Neuronal stem cell (in vitro differentiated cells): ENCODE data around the gene HDAC9.
A peak's percentile ranks its signal among the peaks of the same experiment; 100 is the strongest.

Source experiments
- DNase-seq: peaks from one replicate; pipeline ENCODE4 v3.0.0-alpha.2; 2013; ENCODE audit warnings: low spot score
- H2AFZ ChIP-seq: one replicate; pipeline ENCODE4 v1.6.1; 2013; ENCODE audit warnings: mild to moderate bottlenecking, low read length, inconsistent platforms
- H2AK5ac ChIP-seq: 2 replicates; pipeline ENCODE4 v1.6.1; 2013; ENCODE audit warnings: low read depth, mild to moderate bottlenecking, inconsistent platforms, low read length, moderate library complexity, mixed read lengths
- H2BK120ac ChIP-seq: 2 replicates; pipeline ENCODE4 v1.6.1; 2013; ENCODE audit warnings: low read depth, mild to moderate bottlenecking, inconsistent platforms, low read length, moderate library complexity, mixed read lengths
- H2BK12ac ChIP-seq: one replicate; pipeline ENCODE4 v1.6.1; 2013; ENCODE audit warnings: low read length, inconsistent platforms
- H2BK15ac ChIP-seq: 2 replicates; pipeline ENCODE4 v1.6.1; 2013; ENCODE audit warnings: mild to moderate bottlenecking, low read length, inconsistent platforms, mixed read lengths
- H2BK5ac ChIP-seq: one replicate; pipeline ENCODE4 v1.6.1; 2013; ENCODE audit warnings: inconsistent platforms, mild to moderate bottlenecking, low read length, moderate library complexity
- H3K14ac ChIP-seq: one replicate; pipeline ENCODE4 v1.6.1; 2013; ENCODE audit warnings: low read length, inconsistent platforms
- H3K18ac ChIP-seq: 2 replicates; pipeline ENCODE4 v1.6.1; 2013; ENCODE audit warnings: low read length, inconsistent platforms
- H3K23ac ChIP-seq: 2 replicates; pipeline ENCODE4 v1.6.1; 2013; ENCODE audit warnings: low read depth, mild to moderate bottlenecking, mixed read lengths, low read length, inconsistent platforms; ENCODE audit not compliant: poor library complexity
- H3K27ac ChIP-seq: replicated peaks from 3 replicates; pipeline ENCODE4 v1.5.1; 2013; ENCODE audit warnings: low read length, inconsistent platforms
- H3K27me3 ChIP-seq, 3 experiments: 2 replicates each; pipeline ENCODE4 v1.6.1; 2013; ENCODE audit warnings: low read length in 3 of 3, mild to moderate bottlenecking in 2 of 3, inconsistent platforms in 1 of 3, low read depth in 1 of 3, mixed read lengths in 1 of 3, moderate library complexity in 1 of 3; ENCODE audit not compliant: control insufficient read depth in 3 of 3, insufficient read depth in 3 of 3
- H3K36me3 ChIP-seq, 2 donors: replicated peaks in 1 of 2; 2 replicates each; pipeline ENCODE4 v1.6.1; 2013; ENCODE audit warnings: low read length in 2 of 2; ENCODE audit not compliant: control insufficient read depth in 2 of 2, insufficient read depth in 2 of 2
- H3K4ac ChIP-seq: 2 replicates; pipeline ENCODE4 v1.6.1; 2013; ENCODE audit warnings: inconsistent platforms, mild to moderate bottlenecking, low read length, moderate library complexity
- H3K4me1 ChIP-seq, 2 donors: 1 replicate in 1 of 2; 2 replicates in 1 of 2; pipeline ENCODE4 v1.6.1; 2013; ENCODE audit warnings: low read length in 2 of 2, low read depth in 1 of 2; ENCODE audit not compliant: control insufficient read depth in 2 of 2, insufficient read depth in 1 of 2
- H3K4me2 ChIP-seq: one replicate; pipeline ENCODE4 v1.6.1; 2013; ENCODE audit warnings: mild to moderate bottlenecking, low read length, inconsistent platforms; ENCODE audit not compliant: insufficient read depth, poor library complexity, severe bottlenecking
- H3K4me3 ChIP-seq, 2 donors: 2 replicates each; pipeline ENCODE4 v1.5.1; 2013; ENCODE audit warnings: low read length in 2 of 2, mild to moderate bottlenecking in 2 of 2, inconsistent platforms in 1 of 2, moderate library complexity in 1 of 2
- H3K79me1 ChIP-seq: one replicate; pipeline ENCODE4 v1.6.1; 2013; ENCODE audit warnings: low read depth, mild to moderate bottlenecking, inconsistent platforms, low read length, moderate library complexity
- H3K9ac ChIP-seq: one replicate; pipeline ENCODE4 v1.6.1; 2013; ENCODE audit warnings: mild to moderate bottlenecking, low read depth, low read length, inconsistent platforms; ENCODE audit not compliant: poor library complexity
- H3K9me3 ChIP-seq, 2 donors: replicated peaks in 1 of 2; 2 replicates each; pipeline versions ENCODE3 to v1.6.1; 2013; ENCODE audit warnings: low read length in 2 of 2, mild to moderate bottlenecking in 2 of 2, inconsistent platforms in 1 of 2, low read depth in 1 of 2, mixed read lengths in 1 of 2, moderate library complexity in 1 of 2; ENCODE audit not compliant: control insufficient read depth in 2 of 2, insufficient read depth in 1 of 2
- H4K8ac ChIP-seq: one replicate; pipeline ENCODE4 v1.6.1; 2013; ENCODE audit warnings: low read depth, mild to moderate bottlenecking, inconsistent platforms, low read length, moderate library complexity
- H4K91ac ChIP-seq: one replicate; pipeline ENCODE4 v1.6.1; 2013; ENCODE audit warnings: low read length, low read depth, mild to moderate bottlenecking, inconsistent platforms; ENCODE audit not compliant: poor library complexity
- WGBS, 2 donors: extraction: QIAGEN DNeasy Blood & Tissue Kit; methylation state at CpG; one replicate each; pipeline ENCODE4 v1.1.7; 2013; ENCODE audit warnings: missing lambda C conversion rate in 2 of 2, mixed read lengths in 1 of 2; ENCODE audit not compliant: insufficient read length in 2 of 2, insufficient replicate concordance in 1 of 2; ENCODE audit errors: extremely low coverage in 2 of 2; 5-methylcytosine and 5-hydroxymethylcytosine counted together

HDAC9 gene

DNA sequence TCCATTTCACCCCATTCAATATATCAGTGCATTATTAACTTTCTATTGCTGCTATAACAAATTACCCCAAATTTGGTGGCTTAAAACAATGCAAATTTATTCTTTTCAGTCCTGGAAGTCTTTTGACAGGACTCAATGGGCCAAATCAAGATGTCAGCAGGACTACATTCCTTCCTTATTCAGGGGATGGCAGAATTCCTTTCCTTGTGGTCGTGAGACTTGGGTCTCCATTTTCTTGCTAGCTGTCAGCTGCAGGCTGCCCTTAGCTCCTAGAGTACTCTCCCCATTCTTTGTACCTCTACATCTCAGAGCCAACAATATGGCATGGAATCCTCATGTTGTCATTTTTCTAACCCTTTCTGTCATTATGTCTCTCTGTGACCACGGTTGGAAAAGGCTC is 310.6 kb downstream of the HDAC9 start:
- peaks cover 0 to 1% of the 10 kb centered on the region in 2 donors for H3K9me3 ChIP-seq
- no peak overlapping the region for H2BK120ac ChIP-seq
- H2BK12ac ChIP-seq = no peak overlapping the region
- H3K79me1 ChIP-seq = no peaks in the 10 kb centered on the region
- no peak for DNase-seq
- no peak overlapping the region for H3K4me3 ChIP-seq
- H2AFZ ChIP-seq = peak overlapping the region; percentile 44
- H4K8ac ChIP-seq = no peak overlapping the region
- no peak overlapping the region for H3K18ac ChIP-seq
- no peak overlapping the region for H3K4ac ChIP-seq
- no peak overlapping the region for H4K91ac ChIP-seq
- WGBS, 2 donors = no CpG with 5 or more reads among the region's 2 CpGs
- H3K9ac ChIP-seq = no peak overlapping the region
- H2BK5ac ChIP-seq = no peak overlapping the region
- no peak overlapping the region for H3K27ac ChIP-seq
- no peak overlapping the region for H2AK5ac ChIP-seq
- H2BK15ac ChIP-seq = no peak overlapping the region
- no peak overlapping the region for H3K14ac ChIP-seq
- no peaks in the 10 kb centered on the region for H3K27me3 ChIP-seq
- H3K4me1 ChIP-seq = peaks cover 2 to 13% of the 10 kb centered on the region in 2 donors
- H3K4me2 ChIP-seq = no peak overlapping the region
- no peak overlapping the region for H3K23ac ChIP-seq
- H3K36me3 ChIP-seq = no peaks in the 10 kb centered on the region

DNA sequence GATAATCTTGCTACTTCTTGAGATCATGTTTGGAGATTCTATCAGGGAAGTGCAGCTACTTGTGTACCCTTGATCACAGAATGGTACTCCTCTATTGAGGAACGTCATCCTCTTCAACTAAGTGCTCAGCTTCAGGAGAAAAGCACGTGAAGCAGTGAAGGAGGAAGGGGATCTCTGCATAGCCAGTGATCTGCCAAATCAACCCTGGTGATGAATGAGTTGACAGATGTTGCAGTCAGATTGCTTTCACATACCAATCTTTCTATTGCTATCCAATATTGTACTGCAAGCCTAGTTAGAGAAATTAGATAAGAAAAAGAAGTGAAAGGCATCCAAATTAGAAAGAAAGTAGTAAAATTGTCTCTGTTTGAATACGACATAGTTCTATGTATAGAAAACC is 312.5 kb downstream of the HDAC9 start:
- Histone ChIP-seq H3K79me1 (no peaks in the 10 kb centered on the region), H4K91ac (no peak overlapping the region), H3K36me3 (no peaks in the 10 kb centered on the region), H3K23ac (no peak overlapping the region), H3K9ac (no peak overlapping the region), H3K27me3 (no peaks in the 10 kb centered on the region), H2AFZ (no peak overlapping the region), H3K4me2 (no peak overlapping the region), H3K4me3 (no peak overlapping the region), H3K27ac (no peak overlapping the region), H2BK15ac (no peak overlapping the region), H2BK120ac (no peak overlapping the region), H3K4ac (no peak overlapping the region), H3K4me1 (peaks cover 2 to 13% of the 10 kb centered on the region in 2 donors), H2AK5ac (no peak overlapping the region), H4K8ac (no peak overlapping the region), H2BK12ac (no peak overlapping the region), H3K18ac (no peak overlapping the region), H3K9me3 (peaks cover 1 to 6% of the 10 kb centered on the region in 2 donors), H3K14ac (no peak overlapping the region), H2BK5ac (no peak overlapping the region)
- WGBS, 2 donors = no CpG with 5 or more reads among the region's 3 CpGs
- no peak for DNase-seq

DNA sequence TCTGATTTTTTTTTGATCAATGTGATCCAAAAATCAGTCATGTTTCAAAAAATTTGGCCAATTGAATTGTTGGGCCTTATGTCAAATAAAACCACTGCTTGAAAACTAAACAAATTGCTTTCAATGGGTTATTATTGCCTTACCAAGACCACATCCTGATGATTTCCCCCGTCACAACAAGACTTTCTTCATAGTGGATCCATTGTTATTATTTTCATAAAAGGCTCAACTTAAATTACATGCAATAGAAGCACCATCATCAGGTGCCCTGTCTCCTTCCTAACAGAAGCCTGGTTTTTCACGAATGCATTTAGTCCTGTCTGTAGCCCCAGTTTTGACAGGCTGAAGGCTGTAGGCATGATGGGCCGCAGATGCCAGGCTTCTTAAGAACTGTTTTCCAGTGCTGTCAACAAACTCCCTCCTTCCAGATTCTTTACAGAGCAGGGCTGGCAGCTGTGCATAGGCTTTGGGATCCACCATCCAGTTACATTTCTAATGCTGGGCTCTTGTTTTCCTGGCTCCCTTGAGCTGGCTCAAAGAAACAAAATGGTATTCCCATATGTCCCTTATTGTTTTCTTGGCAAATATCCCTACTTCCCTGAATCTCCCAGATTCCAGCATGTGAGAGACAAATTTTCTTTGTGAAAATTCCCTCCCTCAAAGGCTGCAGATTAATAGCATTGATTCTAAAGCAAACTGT is 319.9 kb downstream of the HDAC9 start:
- no peak overlapping the region for H2BK15ac ChIP-seq
- no peak overlapping the region for H3K27ac ChIP-seq
- no peak overlapping the region for H3K4me2 ChIP-seq
- H3K18ac ChIP-seq = no peak overlapping the region
- H3K9me3 ChIP-seq = peaks cover 0 to 6% of the 10 kb centered on the region in 2 donors
- no peak overlapping the region for H3K4ac ChIP-seq
- no peak overlapping the region for H4K8ac ChIP-seq
- no peak overlapping the region for H3K9ac ChIP-seq
- no peak overlapping the region for H3K23ac ChIP-seq
- no peak overlapping the region for H4K91ac ChIP-seq
- H2AK5ac ChIP-seq = no peak overlapping the region
- H3K4me3 ChIP-seq = no peak overlapping the region
- WGBS, 2 donors = no CpG with 5 or more reads among the region's 3 CpGs
- no peaks in the 10 kb centered on the region for H3K27me3 ChIP-seq
- H2BK120ac ChIP-seq = no peak overlapping the region
- no peak overlapping the region for H2BK12ac ChIP-seq
- H3K79me1 ChIP-seq = no peaks in the 10 kb centered on the region
- H2BK5ac ChIP-seq = no peak overlapping the region
- no peak for DNase-seq
- no peak overlapping the region for H2AFZ ChIP-seq
- H3K14ac ChIP-seq = no peak overlapping the region
- no peaks in the 10 kb centered on the region for H3K4me1 ChIP-seq
- H3K36me3 ChIP-seq = no peaks in the 10 kb centered on the region

DNA sequence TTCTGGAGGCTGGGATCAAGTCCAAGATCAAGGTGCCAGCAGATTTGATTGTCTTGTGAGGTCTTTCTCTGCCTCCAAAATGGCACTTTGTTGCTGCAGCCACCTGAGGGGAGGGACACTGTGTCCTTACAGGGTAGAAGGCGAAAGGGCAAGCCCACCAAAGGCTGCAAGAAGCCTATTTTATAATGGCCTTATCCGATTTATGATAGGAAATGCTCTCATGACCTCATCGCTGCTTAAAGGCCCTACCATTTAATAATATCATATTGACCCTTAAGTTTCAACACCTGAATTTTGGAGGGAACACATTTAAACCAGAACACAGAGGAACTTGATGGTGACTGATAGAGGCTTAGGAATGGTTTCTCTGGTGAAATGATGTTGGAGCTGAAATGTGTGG is 325.4 kb downstream of the HDAC9 start:
- H2BK15ac ChIP-seq = no peak overlapping the region
- no peak overlapping the region for H2AFZ ChIP-seq
- H4K91ac ChIP-seq = no peak overlapping the region
- no peaks in the 10 kb centered on the region for H3K36me3 ChIP-seq
- H3K27ac ChIP-seq = no peak overlapping the region
- H3K14ac ChIP-seq = no peak overlapping the region
- no peaks in the 10 kb centered on the region for H3K27me3 ChIP-seq
- no peak overlapping the region for H2BK120ac ChIP-seq
- H3K18ac ChIP-seq = no peak overlapping the region
- H3K4me2 ChIP-seq = no peak overlapping the region
- H3K9me3 ChIP-seq = no peaks in the 10 kb centered on the region
- H3K79me1 ChIP-seq = no peaks in the 10 kb centered on the region
- H3K4me1 ChIP-seq = no peaks in the 10 kb centered on the region
- no peak overlapping the region for H4K8ac ChIP-seq
- H3K4me3 ChIP-seq = no peak overlapping the region
- H2BK12ac ChIP-seq = no peak overlapping the region
- no CpG with 5 or more reads among the region's 3 CpGs for WGBS, 2 donors
- no peak overlapping the region for H3K9ac ChIP-seq
- H2AK5ac ChIP-seq = no peak overlapping the region
- no peak overlapping the region for H3K4ac ChIP-seq
- H3K23ac ChIP-seq = no peak overlapping the region
- H2BK5ac ChIP-seq = no peak overlapping the region
- DNase-seq = no peak
